ENCODE measurements around the gene SEC22C.
"Not testable (repeated sequence)": the region's sequence is repeated elsewhere in the genome, so short reads cannot be mapped to it uniquely, and the experiment has no call there.

The SEC22C gene

DNA sequence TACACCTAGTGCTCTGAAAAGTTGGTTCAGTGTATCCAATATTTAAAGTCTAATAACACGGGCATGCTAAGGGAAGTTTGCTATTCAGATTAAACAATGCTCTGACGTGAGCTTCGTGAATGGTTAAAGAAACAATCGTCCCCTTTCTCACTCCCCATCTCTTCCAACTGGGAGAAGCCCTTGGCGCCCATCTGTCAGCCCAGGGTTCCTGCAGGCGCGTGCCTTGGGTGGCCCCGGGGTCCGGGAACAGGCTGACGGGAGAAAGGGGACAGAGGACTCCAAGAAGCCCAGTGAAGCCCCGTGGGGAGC, 413 bp downstream of the SEC22C start:
- no peak for DNase-seq (ENCODE audit: low read depth)

DNA sequence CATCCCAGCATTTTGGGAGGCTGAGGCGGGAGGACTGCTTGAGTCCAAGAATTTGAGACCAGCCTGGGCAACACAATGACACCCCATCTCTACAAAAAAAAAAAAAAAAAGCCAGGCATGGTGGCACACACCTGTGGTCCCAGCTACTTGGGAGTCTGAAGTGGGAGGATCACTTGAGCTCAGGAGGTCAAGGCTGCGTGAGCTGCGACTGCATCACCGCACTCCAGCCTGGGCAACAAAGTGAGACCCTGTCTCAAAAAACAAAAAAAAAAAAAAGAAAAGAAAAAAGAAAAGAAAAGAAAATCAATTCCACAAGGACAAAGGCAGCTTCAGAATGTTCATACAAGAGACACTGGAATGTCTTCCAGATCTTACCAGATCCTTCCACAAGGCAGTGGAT, 2.4 kb downstream of the SEC22C start:
- not testable (repeated sequence) for DNase-seq (ENCODE audit: low read depth)

- no peak for DNase-seq (ENCODE audit: low read depth)
Measured at GRCh38 chr3:42578054-42578453, 3.7 kb downstream of the SEC22C start.

DNA sequence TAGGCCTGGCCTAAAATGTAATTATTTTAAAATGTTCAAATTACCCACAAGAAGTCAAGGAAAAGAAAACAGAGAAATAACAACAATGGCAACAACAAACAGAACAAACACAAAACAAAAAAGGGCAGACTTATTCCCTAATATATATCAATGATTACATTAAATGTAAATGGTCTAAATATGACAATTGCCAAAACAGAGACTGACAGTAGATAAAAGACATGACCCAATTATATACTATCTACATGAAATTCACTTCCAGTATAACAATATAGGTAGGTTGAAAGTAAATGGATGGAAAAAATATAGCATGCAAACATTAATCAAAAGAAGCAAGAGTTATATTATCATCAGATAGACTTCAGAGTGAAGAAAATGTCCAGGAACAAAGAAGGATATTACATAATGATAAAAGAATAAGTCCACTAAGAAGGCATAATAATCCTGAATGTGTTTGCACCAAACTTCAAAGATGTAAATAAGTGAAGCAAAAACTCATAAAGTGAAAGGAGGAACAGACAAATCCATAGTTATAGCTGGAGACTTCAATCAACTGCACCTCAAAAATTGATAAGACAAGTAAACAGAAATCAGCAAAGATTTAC, 6.5 kb downstream of the SEC22C start:
- DNase-seq (ENCODE audit: low read depth): no peak

DNA sequence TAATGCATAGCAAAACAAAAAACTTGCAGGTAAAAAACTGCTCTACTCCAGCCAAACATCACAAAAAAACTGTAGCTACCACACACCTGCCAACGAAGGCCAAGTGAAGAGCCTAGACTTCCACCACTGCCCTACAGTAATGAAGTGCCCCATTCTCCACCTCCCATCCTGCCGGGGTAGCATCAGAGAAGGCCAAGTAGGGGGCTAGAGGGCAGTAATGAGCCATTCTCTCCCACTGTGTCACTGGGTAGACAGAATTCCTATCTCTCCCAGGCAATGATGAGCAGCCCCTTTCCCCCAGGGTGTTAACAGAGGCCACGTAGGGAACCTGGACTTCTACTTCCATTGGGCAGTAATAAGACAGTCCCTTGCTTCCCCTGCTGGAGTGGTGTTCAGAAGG, 9.5 kb downstream of the SEC22C start:
- DNase-seq (ENCODE audit: low read depth): no peak

- DNase-seq (ENCODE audit: low read depth): no peak
Measured at GRCh38 chr3:42569593-42570142, 12.1 kb downstream of the SEC22C start.

DNA sequence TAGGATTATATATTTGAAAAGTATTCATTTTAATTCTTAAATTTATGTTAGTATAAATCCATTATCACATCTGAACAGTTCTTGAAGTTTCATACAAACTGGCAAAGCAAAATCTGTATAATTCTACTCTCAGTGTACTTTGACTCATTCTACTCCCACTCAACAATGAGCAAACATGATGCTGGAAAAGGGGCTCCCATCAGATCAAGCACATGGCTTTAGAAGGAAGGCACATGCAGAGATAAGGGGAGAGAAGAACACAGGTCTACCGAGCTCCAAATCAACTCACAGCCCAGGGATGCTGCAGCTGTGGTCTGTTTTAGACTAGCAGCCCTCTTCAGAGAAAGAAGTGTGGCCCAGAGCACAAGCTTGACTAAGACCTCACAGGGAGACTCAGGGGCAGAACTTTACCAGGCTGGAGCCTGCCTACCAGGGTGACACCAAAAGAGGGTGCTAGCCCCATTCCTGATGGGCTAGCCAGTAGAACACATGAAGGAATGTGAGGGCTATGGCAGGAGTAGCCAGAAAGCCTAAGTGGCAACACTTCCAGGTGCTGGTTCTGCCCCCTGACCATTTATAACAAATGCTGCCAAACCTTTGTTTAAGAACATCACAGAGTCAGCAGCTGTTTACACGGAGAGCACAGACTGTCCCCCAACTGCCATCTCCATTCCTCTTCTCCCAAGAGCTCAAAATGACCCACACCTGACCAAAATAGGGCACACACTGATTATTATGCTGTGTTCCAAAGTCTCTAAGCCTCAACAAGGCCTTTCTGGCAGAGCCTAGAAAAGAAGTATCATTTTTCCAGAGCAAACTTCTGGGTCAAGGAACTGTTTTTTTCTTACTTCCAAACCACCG, 19.5 kb downstream of the SEC22C start:
- no peak for DNase-seq (ENCODE audit: low read depth)

- no peak for DNase-seq (ENCODE audit: low read depth)
Measured at GRCh38 chr3:42557854-42558253, 23.9 kb downstream of the SEC22C start.

DNA sequence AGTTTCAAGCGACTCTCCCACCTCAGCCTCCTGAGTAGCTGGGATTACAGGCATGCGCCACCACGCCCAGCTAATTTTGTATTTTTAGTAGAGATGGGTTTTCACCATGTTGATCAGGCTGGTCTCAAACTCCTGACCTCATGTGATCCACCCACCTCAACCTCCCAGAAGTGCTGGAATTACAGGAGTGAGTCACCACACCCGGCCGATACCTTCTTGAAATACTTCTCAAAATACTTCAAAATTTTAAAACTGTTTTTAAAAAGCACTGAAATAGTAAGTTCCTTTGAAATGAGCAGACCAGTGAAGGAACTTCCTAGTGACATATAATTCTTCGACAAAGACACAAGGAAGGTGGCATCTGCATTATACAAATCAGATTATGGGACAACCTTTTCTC, 24.9 kb downstream of the SEC22C start:
- DNase-seq (ENCODE audit: low read depth): not testable (repeated sequence)

GRCh38 chr3:42556089-42556632, 25.6 kb downstream of the SEC22C start:
- DNase-seq (ENCODE audit: low read depth): no peak

DNA sequence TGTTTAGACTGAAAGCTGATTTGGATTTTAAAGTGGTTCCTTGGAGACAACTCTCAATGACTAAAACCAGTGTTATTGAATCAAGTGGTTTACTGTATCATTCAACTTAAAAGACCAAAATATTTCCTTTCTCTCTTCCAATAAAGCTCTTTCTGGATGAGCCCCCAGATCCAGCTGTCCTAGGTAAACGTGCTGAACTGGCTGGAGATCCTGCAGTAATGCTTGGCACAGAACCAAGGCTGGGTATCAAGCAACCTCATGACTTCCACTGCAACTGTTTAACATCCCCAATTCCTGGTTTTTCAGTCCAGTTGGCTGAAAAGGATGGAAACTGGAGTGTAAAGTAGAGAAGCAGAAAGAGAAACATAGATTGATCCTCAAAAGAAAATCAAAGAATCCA, 28.9 kb downstream of the SEC22C start:
- no peak for DNase-seq (ENCODE audit: low read depth)

DNA sequence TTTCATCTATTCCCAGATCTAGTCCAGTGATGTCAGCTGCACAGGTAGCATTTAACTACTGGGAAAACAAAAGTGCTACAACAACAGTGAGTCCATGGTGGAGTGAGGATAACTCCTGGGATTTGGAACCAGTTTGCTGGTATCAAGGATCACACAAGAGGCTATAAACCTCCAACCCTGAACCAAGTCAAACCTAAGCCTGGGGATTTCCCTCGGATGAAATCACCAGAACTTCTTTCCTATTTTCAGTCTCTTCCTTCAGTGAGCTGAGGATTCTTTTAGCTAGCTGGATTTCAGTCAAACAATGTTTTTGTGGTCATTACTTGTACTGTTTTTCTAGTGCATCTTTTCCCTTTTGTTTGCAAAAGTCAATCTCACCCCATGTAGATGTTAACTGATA, 31.5 kb downstream of the SEC22C start:
- DNase-seq (ENCODE audit: low read depth): no peak

DNA sequence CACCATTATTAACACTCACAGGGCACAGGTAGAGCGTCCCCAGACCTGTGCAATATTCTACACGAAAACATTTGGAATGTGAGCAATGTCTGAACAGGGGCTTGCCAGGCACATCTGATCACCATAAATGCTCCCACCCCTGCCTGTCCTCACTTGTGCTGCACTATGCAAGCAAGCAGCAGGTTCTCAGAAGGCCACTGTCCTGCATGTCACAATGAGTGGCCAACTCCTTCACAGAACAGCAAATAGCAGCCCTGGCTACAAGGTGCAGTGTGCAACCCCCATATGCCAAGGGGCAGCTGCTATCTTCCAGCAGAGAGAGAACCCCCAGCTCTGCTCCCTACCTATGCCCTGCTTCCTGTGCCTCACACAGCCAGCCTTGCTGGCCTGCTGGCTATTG, 32.6 kb downstream of the SEC22C start:
- DNase-seq (ENCODE audit: low read depth): no peak

DNA sequence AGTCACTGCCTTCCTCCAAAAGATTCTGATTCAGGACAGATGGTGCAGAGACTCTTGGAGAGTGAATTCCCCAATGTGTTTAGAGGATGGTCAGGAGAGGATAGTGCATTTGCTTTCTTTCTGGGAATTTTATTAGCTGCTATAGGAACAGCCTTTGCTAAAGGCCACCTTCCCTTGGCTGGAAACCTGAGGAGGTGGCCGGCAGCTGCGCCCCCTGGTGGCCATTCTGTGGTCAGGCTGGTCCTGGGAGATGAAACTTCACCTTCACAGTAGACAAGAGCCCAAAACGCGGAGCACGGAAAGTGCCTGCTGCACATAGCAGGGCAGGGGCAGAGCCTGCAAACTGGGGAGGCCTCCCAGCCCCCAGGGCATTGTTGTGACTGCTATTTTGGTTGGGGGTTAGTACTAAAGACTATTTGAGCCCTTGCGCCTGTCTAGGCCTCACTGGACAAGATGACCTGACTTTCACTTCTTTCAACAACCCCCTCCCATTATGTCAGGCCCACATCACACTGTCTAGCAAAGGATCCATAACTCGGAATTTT, 34.3 kb downstream of the SEC22C start:
- no peak for DNase-seq (ENCODE audit: low read depth)

- DNase-seq (ENCODE audit: low read depth): no peak
Measured at GRCh38 chr3:42546691-42547213, 35.0 kb downstream of the SEC22C start.

- DNase-seq (ENCODE audit: low read depth): no peak
Measured at GRCh38 chr3:42545284-42545900, 36.4 kb downstream of the SEC22C start.

DNA sequence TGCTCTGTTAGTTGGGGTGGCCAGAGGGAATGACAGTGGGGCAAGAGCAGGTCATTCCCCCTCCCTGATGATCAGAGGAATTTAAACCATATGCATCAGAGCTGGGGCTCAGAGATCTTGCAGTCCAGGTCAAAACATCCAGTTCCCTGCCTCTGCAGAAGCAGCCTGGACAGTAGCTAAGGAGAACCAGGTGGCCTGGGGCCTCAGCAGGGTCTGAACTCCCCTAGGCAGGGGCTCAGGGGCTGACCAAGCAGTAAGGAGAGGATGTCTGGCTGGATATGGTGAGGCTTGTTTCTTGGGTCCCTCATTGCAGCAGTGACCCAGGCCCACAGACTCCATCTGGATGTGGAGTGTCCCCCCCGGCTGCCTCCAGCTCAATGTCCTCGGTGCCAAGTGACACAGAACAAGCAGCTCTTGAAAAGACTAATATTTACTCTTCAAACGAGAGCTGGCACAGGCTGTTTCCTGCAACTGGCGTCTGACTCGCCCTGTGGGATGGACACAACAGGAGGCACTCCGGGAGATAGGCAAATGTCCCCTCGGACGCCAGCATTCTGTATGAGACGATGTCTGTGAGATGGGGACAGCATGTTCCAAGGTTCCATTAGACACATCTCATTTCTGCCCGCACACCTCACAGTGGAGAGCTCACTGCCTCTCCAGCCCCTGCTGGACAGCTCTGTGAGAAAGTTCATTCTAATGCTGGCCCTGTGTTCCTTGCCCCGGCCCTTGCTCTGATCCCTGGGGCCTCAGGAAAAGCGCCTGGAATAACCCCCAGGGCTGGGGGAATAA, 37.1 kb downstream of the SEC22C start:
- DNase-seq (ENCODE audit: low read depth): no peak

DNA sequence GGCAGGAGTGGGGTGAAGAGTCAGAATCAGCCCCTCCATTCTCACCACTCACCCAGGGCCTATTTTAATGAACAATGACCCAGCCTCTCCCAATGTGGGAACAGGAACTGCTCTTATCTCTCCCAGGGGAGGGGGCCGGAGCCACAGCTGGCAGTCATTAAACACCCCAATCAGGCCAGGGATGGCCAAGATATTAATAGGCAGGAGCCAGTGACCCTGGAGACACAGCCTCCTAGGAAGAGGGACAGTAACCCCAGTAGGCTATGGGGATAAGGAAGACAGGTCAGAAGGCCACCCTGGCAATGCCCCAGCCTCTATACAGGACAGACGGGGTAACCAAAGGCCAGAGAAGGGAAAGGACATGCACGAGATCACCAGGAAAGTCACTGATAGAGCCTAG, 40.7 kb downstream of the SEC22C start:
- no peak for DNase-seq (ENCODE audit: low read depth)

DNA sequence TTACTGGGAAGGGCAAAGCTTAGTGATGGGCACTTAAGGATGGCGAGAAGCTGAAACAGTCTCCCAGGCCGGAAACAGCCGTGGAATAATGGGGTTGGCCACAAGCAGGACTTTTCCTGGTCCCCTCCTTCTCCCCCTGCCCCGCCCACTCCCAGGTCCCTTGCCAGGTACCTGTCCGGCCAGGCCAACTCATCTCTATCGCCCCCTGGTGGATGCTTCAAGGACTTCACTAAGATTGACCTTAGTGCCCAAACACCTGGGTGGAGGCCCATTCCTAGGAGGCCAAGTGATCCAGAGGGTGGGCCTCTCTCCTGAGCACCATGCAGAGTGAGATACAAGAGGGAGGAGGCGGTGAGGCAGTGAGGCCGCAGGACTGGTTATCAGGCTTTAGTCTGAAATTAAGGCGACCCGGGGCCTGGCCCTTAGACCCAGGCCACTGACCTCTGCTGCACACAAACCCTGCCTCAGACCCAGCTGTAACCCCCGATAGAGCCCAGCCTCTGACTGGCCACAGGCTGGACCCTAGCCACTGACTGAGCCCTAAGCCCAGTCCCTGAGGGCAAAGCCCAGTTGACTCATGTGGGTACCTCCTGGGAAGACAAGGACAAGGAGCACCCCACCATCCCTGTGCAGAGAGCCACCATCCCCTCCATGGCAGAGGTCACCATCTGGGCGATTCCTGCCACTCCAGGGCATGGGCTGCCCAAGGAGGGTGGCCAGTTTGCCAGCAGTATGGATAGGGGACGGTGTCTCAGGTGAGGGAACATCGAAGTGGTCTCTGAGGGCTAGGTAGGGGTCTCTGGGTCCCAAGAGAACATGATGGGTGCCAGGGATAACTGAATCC, 41.7 kb downstream of the SEC22C start:
- DNase-seq (ENCODE audit: low read depth): no peak

DNA sequence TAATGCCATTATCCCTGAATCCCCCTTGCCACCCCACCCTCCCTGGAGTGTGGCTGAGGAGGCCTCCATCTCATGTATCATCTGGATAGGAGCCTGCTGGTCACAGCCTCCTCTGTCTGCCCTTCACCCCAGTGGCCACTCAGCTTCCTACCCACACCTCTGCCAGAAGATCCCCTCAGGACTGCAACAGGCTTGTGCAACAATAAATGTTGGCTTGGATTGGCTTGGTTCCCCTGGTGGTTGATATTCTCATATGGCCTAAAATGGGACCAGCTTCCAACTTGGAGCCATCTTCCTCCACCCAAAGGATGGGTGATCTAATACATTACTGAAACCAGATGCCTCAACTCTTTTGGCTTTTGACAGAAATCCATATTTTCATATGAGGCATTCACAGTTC, 44.4 kb downstream of the SEC22C start:
- DNase-seq (ENCODE audit: low read depth): no peak
